ENCODE data around the gene CENPQ.

The CENPQ gene

GRCh38 chr6:49514571-49515484 is 51.7 kb downstream of the CENPQ start:
- H4K20me1 ChIP-seq (ENCODE audit: insufficient read depth, low read length) = no peaks in the 10 kb centered on the region
- TF ChIP-seq CTCF (IDR thresholded peaks at IDR 0.05; ENCODE audit: low read depth, low read length) = no peak
- no peak for TF ChIP-seq EZH2phosphoT487 (IDR thresholded peaks at IDR 0.05; ENCODE audit: low read depth)
- H3K9ac ChIP-seq (ENCODE audit: low read length) = no peak overlapping the region
- H3K36me3 ChIP-seq (replicated peaks; ENCODE audit: low read depth, low read length) = no peaks in the 10 kb centered on the region
- no peaks in the 10 kb centered on the region for H3K27me3 ChIP-seq (ENCODE audit: low read depth, low read length)
- H2AFZ ChIP-seq (ENCODE audit: low read depth, low read length) = no peak overlapping the region
- H3K4me1 ChIP-seq (ENCODE audit: low read length) = peaks cover 7% of the 10 kb centered on the region
- no peaks in the 10 kb centered on the region for H3K79me2 ChIP-seq (ENCODE audit: low read length)
- no peaks in the 10 kb centered on the region for H3K9me3 ChIP-seq (ENCODE audit: insufficient read depth, low read length)
- no peak overlapping the region for H3K4me3 ChIP-seq (ENCODE audit: low read length)
- H3K27ac ChIP-seq (ENCODE audit: low read length) = no peak overlapping the region
- H3K4me2 ChIP-seq (ENCODE audit: low read length) = no peak overlapping the region

GRCh38 chr6:49515485-49516146 is 52.4 kb downstream of the CENPQ start:
- no peak overlapping the region for H2AFZ ChIP-seq (ENCODE audit: low read depth, low read length)
- TF ChIP-seq CTCF (IDR thresholded peaks at IDR 0.05; ENCODE audit: low read depth, low read length) (no peak), EZH2phosphoT487 (IDR thresholded peaks at IDR 0.05; ENCODE audit: low read depth) (no peak)
- H3K9me3 ChIP-seq (ENCODE audit: insufficient read depth, low read length) = no peaks in the 10 kb centered on the region
- no peak overlapping the region for H3K9ac ChIP-seq (ENCODE audit: low read length)
- peaks cover 9% of the 10 kb centered on the region for H3K4me1 ChIP-seq (ENCODE audit: low read length)
- H3K36me3 ChIP-seq (replicated peaks; ENCODE audit: low read depth, low read length) = no peaks in the 10 kb centered on the region
- no peaks in the 10 kb centered on the region for H4K20me1 ChIP-seq (ENCODE audit: insufficient read depth, low read length)
- H3K27me3 ChIP-seq (ENCODE audit: low read depth, low read length) = no peaks in the 10 kb centered on the region
- H3K4me2 ChIP-seq (ENCODE audit: low read length) = no peak overlapping the region
- no peak overlapping the region for H3K27ac ChIP-seq (ENCODE audit: low read length)
- H3K4me3 ChIP-seq (ENCODE audit: low read length) = no peak overlapping the region
- no peaks in the 10 kb centered on the region for H3K79me2 ChIP-seq (ENCODE audit: low read length)

GRCh38 chr6:49516147-49516505 is 53.0 kb downstream of the CENPQ start:
- H3K79me2 ChIP-seq (ENCODE audit: low read length) = no peaks in the 10 kb centered on the region
- H3K4me2 ChIP-seq (ENCODE audit: low read length) = no peak overlapping the region
- TF ChIP-seq CTCF (IDR thresholded peaks at IDR 0.05; ENCODE audit: low read depth, low read length) (no peak), EZH2phosphoT487 (IDR thresholded peaks at IDR 0.05; ENCODE audit: low read depth) (no peak)
- H3K27me3 ChIP-seq (ENCODE audit: low read depth, low read length) = no peaks in the 10 kb centered on the region
- no peaks in the 10 kb centered on the region for H3K36me3 ChIP-seq (replicated peaks; ENCODE audit: low read depth, low read length)
- no peak overlapping the region for H3K9ac ChIP-seq (ENCODE audit: low read length)
- H3K4me1 ChIP-seq (ENCODE audit: low read length) = peaks cover 9% of the 10 kb centered on the region
- no peak overlapping the region for H2AFZ ChIP-seq (ENCODE audit: low read depth, low read length)
- H4K20me1 ChIP-seq (ENCODE audit: insufficient read depth, low read length) = no peaks in the 10 kb centered on the region
- H3K9me3 ChIP-seq (ENCODE audit: insufficient read depth, low read length) = no peaks in the 10 kb centered on the region
- H3K4me3 ChIP-seq (ENCODE audit: low read length) = no peak overlapping the region
- no peak overlapping the region for H3K27ac ChIP-seq (ENCODE audit: low read length)

GRCh38 chr6:49517919-49518318 is 54.7 kb downstream of the CENPQ start:
- H3K36me3 ChIP-seq (replicated peaks; ENCODE audit: low read depth, low read length) = no peaks in the 10 kb centered on the region
- H2AFZ ChIP-seq (ENCODE audit: low read depth, low read length) = no peak overlapping the region
- no peak overlapping the region for H3K4me2 ChIP-seq (ENCODE audit: low read length)
- no peak overlapping the region for H3K4me3 ChIP-seq (ENCODE audit: low read length)
- no peaks in the 10 kb centered on the region for H4K20me1 ChIP-seq (ENCODE audit: insufficient read depth, low read length)
- no peaks in the 10 kb centered on the region for H3K79me2 ChIP-seq (ENCODE audit: low read length)
- no peaks in the 10 kb centered on the region for H3K27me3 ChIP-seq (ENCODE audit: low read depth, low read length)
- no peak for TF ChIP-seq CTCF (IDR thresholded peaks at IDR 0.05; ENCODE audit: low read depth, low read length)
- TF ChIP-seq EZH2phosphoT487 (IDR thresholded peaks at IDR 0.05; ENCODE audit: low read depth) = no peak
- H3K9ac ChIP-seq (ENCODE audit: low read length) = no peak overlapping the region
- peaks cover 9% of the 10 kb centered on the region for H3K4me1 ChIP-seq (ENCODE audit: low read length)
- no peaks in the 10 kb centered on the region for H3K9me3 ChIP-seq (ENCODE audit: insufficient read depth, low read length)
- no peak overlapping the region for H3K27ac ChIP-seq (ENCODE audit: low read length)

All from OCI-LY3 (cell line).